Mesenchymal stem cell (in vitro differentiated cells and primary cell): ENCODE results near the gene TEX38.

Experiments used
- DNase-seq: peaks from one replicate; pipeline ENCODE4 v3.0.0-alpha.2; 2013
- H2AFZ ChIP-seq: one replicate; pipeline ENCODE4 v1.6.1; 2013; ENCODE audit warnings: low read depth, mild to moderate bottlenecking, control low read depth, inconsistent platforms, low read length, moderate library complexity
- H2AK5ac ChIP-seq: 2 replicates; pipeline ENCODE4 v1.6.1; 2013; ENCODE audit warnings: low read length, moderate library complexity, mild to moderate bottlenecking, inconsistent platforms; ENCODE audit not compliant: severe bottlenecking
- H2BK120ac ChIP-seq: one replicate; pipeline ENCODE4 v1.6.1; 2013; ENCODE audit warnings: low read depth, mild to moderate bottlenecking, inconsistent platforms, low read length, moderate library complexity
- H2BK12ac ChIP-seq, 2 experiments: one replicate each; pipeline ENCODE4 v1.6.1; 2013; ENCODE audit warnings: inconsistent platforms in 2 of 2, low read length in 2 of 2, mild to moderate bottlenecking in 2 of 2, moderate library complexity in 2 of 2, control low read depth in 1 of 2
- H2BK15ac ChIP-seq: one replicate; pipeline ENCODE4 v1.6.1; 2013; ENCODE audit warnings: mild to moderate bottlenecking, low read depth, inconsistent platforms; ENCODE audit not compliant: poor library complexity, severe bottlenecking
- H2BK5ac ChIP-seq: 2 replicates; pipeline ENCODE4 v1.6.1; 2013; ENCODE audit warnings: low read depth, mild to moderate bottlenecking, low read length, control low read depth, inconsistent platforms; ENCODE audit not compliant: poor library complexity, severe bottlenecking
- H3K14ac ChIP-seq, 2 experiments: one replicate each; pipeline ENCODE4 v1.6.1; 2013; ENCODE audit warnings: inconsistent platforms in 2 of 2, low read length in 2 of 2, control low read depth in 1 of 2, mild to moderate bottlenecking in 1 of 2, moderate library complexity in 1 of 2
- H3K18ac ChIP-seq, 2 experiments: one replicate each; pipeline ENCODE4 v1.6.1; 2013; ENCODE audit warnings: inconsistent platforms in 2 of 2, low read length in 2 of 2, control low read depth in 1 of 2, low read depth in 1 of 2, mild to moderate bottlenecking in 1 of 2
- H3K23ac ChIP-seq, 2 experiments: one replicate each; pipeline ENCODE4 v1.6.1; 2013; ENCODE audit warnings: inconsistent platforms in 2 of 2, low read length in 2 of 2, mild to moderate bottlenecking in 2 of 2, moderate library complexity in 2 of 2, control low read depth in 1 of 2
- H3K27ac ChIP-seq: 2 replicates; pipeline ENCODE4 v1.5.1; 2013; ENCODE audit warnings: mild to moderate bottlenecking, moderate library complexity, low read length, control low read depth, inconsistent platforms; ENCODE audit not compliant: poor library complexity, severe bottlenecking
- H3K27me3 ChIP-seq, 2 experiments: 2 replicates each; pipeline versions ENCODE4 v1.6.1 to v1.7.0; 2013; ENCODE audit warnings: low read length in 2 of 2, mild to moderate bottlenecking in 2 of 2, moderate library complexity in 2 of 2, control low read depth in 1 of 2, inconsistent platforms in 1 of 2; ENCODE audit not compliant: control insufficient read depth in 1 of 2, insufficient read depth in 1 of 2
- H3K36me3 ChIP-seq, 2 experiments: 2 replicates each; pipeline versions ENCODE4 v1.6.1 to v1.7.0; 2013; ENCODE audit warnings: low read length in 2 of 2, control low read depth in 1 of 2, inconsistent platforms in 1 of 2, low read depth in 1 of 2, mild to moderate bottlenecking in 1 of 2; ENCODE audit not compliant: insufficient read depth in 2 of 2, control insufficient read depth in 1 of 2
- H3K4ac ChIP-seq, 2 experiments: one replicate each; pipeline ENCODE4 v1.6.1; 2013; ENCODE audit warnings: inconsistent platforms in 2 of 2, low read length in 2 of 2, mild to moderate bottlenecking in 2 of 2, moderate library complexity in 2 of 2, control low read depth in 1 of 2, low read depth in 1 of 2
- H3K4me1 ChIP-seq: 2 replicates; pipeline ENCODE4 v1.6.1; 2013; ENCODE audit warnings: low read depth, low read length, control low read depth; ENCODE audit not compliant: control insufficient read depth, insufficient read depth
- H3K4me2 ChIP-seq: 2 replicates; pipeline ENCODE4 v1.6.1; 2013; ENCODE audit warnings: low read length, mild to moderate bottlenecking, inconsistent platforms; ENCODE audit not compliant: poor library complexity, severe bottlenecking
- H3K4me3 ChIP-seq, 2 experiments: 2 replicates each; pipeline versions ENCODE4 v1.5.1 to v1.7.0; 2013; ENCODE audit warnings: low read length in 2 of 2, mild to moderate bottlenecking in 2 of 2, control low read depth in 1 of 2, low read depth in 1 of 2; ENCODE audit not compliant: insufficient read depth in 1 of 2
- H3K79me1 ChIP-seq: replicated peaks from 2 replicates; pipeline ENCODE4 v1.6.1; 2013; ENCODE audit warnings: mild to moderate bottlenecking, control low read depth, low read length, inconsistent platforms; ENCODE audit not compliant: poor library complexity, severe bottlenecking
- H3K9ac ChIP-seq: 2 replicates; pipeline ENCODE4 v1.7.0; 2013; ENCODE audit warnings: mild to moderate bottlenecking, low read length, moderate library complexity
- H3K9me3 ChIP-seq: 2 replicates; pipeline ENCODE4 v1.7.0; 2013; ENCODE audit warnings: mild to moderate bottlenecking, low read length; ENCODE audit not compliant: control insufficient read depth
- H4K8ac ChIP-seq: one replicate; pipeline ENCODE4 v1.6.1; 2013; ENCODE audit warnings: inconsistent platforms, mild to moderate bottlenecking, low read length, moderate library complexity
- H4K91ac ChIP-seq: one replicate; pipeline ENCODE4 v1.6.1; 2013; ENCODE audit warnings: mild to moderate bottlenecking, low read length, inconsistent platforms
- WGBS: methylation state at CpG from one replicate; pipeline ENCODE4 v1.1.7; 2013; ENCODE audit warnings: mixed read lengths; 5-methylcytosine and 5-hydroxymethylcytosine counted together

TEX38 gene

DNA sequence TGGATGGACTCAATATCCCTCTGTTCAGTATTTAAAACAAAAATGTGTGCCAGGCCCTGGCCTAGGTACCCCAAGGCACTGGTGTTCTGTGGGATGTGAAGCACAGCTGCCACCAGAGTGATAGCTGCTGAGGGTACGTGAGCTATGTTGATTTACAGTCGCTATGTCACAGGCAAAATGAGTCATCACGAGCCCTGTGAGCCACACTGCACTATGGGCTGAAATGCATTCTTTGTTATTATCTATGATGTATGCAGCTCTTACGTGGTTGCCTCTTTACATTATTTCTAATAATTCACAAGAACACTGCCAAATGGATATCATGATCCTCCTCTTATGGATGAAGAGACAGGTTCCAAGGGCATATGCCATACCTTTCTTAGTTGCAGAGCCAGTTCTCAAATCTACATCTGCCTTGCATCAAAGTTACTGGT, 2.1 kb downstream of the TEX38 start:
- peak; percentile 66 for DNase-seq
- Histone ChIP-seq H3K14ac (no peak overlapping the region), H3K79me1 (peaks cover 4% of the 10 kb centered on the region), H3K4me3 (no peak overlapping the region), H3K27ac (no peak overlapping the region), H4K8ac (no peak overlapping the region), H3K18ac (no peak overlapping the region), H2BK12ac (no peak overlapping the region), H3K4ac (no peak overlapping the region), H3K27me3 (no peaks in the 10 kb centered on the region), H3K4me2 (no peak overlapping the region), H3K4me1 (peaks cover 3% of the 10 kb centered on the region), H2BK15ac (no peak overlapping the region), H3K23ac (no peak overlapping the region), H2AK5ac (no peak overlapping the region), H3K9ac (no peak overlapping the region), H2BK120ac (no peak overlapping the region), H3K36me3 (peaks cover 15 to 51% of the 10 kb centered on the region in 2 experiments), H2BK5ac (no peak overlapping the region), H2AFZ (no peak overlapping the region), H4K91ac (no peak overlapping the region), H3K9me3 (no peaks in the 10 kb centered on the region)
- WGBS = 0% methylated on average over 2 of the region's 4 CpGs

DNA sequence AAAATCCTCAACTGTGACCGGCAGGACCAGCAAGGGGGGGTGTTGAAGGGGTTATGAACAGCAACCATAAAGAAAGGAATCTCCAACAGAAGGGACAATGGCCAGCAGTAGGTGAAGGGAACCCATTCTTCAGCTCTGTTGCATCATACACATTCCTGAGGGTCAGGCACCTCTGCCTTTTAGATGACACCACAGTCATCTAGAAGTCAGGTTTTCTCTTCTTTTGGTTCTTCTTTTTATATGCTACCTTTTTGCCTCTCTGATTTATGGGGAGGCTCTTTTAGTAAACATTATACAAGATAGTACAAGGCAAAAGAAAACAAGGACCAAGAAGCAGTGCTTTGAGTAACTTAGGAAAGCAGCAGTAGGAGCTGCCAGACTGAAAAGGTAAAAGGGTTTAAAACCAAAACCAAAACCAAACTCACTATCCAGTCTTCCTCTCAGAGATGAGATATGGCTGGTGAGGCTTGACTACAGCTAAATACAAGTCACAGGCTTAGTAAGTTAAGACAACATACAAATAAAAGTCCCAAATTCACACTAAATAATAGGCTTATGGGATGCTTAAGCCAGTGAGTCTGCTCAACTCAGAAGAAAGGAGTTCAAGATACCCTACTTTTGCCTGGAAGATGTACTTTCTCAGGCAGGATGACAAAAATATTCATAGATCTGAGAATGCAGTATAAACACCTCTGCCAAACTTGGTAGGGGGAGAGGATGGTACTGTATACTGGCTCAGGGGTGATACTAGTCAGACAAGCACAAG, 4.1 kb downstream of the TEX38 start:
- Histone ChIP-seq H2AFZ (no peak overlapping the region), H4K8ac (no peak overlapping the region), H3K79me1 (peaks cover 4% of the 10 kb centered on the region), H3K23ac (no peak overlapping the region), H4K91ac (no peak overlapping the region), H2BK5ac (no peak overlapping the region), H2BK120ac (no peak overlapping the region), H3K4me3 (no peak overlapping the region), H3K9ac (no peak overlapping the region), H3K4me1 (peaks cover 3% of the 10 kb centered on the region), H3K9me3 (no peaks in the 10 kb centered on the region), H3K27ac (no peak overlapping the region), H2BK12ac (no peak overlapping the region), H3K14ac (no peak overlapping the region), H3K4me2 (no peak overlapping the region), H3K4ac (no peak overlapping the region), H3K18ac (no peak overlapping the region), H3K27me3 (no peaks in the 10 kb centered on the region), H2BK15ac (no peak overlapping the region), H2AK5ac (no peak overlapping the region), H3K36me3 (peaks cover 15 to 67% of the 10 kb centered on the region in 2 experiments)
- peak; percentile 34 for DNase-seq
- WGBS = 100% methylated on average over 1 of the region's 1 CpG

DNA sequence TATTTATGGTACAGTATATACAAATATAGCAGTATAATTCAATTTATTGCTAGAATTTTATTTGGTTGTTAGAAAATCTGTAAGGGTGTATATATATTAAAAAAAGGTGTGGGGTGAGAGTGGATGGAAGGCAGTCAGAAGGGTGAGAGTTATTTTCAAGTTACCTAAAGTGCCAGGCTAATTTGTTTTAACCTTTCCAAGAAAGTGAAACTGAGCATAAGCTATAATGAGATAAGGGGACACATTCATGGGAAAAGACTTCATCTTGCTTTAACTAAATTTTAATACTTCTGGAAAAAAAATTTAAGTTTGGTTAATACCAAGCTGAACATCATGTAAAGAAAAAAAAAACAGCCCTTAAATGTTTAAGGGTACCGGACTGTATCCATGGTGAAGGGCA, 4.9 kb downstream of the TEX38 start:
- no peak overlapping the region for H3K4ac ChIP-seq
- H3K9me3 ChIP-seq = no peaks in the 10 kb centered on the region
- no peak overlapping the region for H3K4me3 ChIP-seq
- DNase-seq = no peak
- no peak overlapping the region for H2AK5ac ChIP-seq
- H3K9ac ChIP-seq = no peak overlapping the region
- peaks cover 4% of the 10 kb centered on the region for H3K79me1 ChIP-seq
- no peaks in the 10 kb centered on the region for H3K27me3 ChIP-seq
- no peak overlapping the region for H2AFZ ChIP-seq
- H3K27ac ChIP-seq = no peak overlapping the region
- no peak overlapping the region for H2BK12ac ChIP-seq
- peaks cover 14 to 74% of the 10 kb centered on the region in 2 experiments for H3K36me3 ChIP-seq
- H3K4me2 ChIP-seq = no peak overlapping the region
- no peak overlapping the region for H2BK15ac ChIP-seq
- 100% methylated on average over 1 of the region's 1 CpG for WGBS
- no peak overlapping the region for H4K8ac ChIP-seq
- H2BK120ac ChIP-seq = no peak overlapping the region
- no peak overlapping the region for H2BK5ac ChIP-seq
- H3K4me1 ChIP-seq = peaks cover 3% of the 10 kb centered on the region
- H3K23ac ChIP-seq = no peak overlapping the region
- no peak overlapping the region for H4K91ac ChIP-seq
- no peak overlapping the region for H3K14ac ChIP-seq
- no peak overlapping the region for H3K18ac ChIP-seq

DNA sequence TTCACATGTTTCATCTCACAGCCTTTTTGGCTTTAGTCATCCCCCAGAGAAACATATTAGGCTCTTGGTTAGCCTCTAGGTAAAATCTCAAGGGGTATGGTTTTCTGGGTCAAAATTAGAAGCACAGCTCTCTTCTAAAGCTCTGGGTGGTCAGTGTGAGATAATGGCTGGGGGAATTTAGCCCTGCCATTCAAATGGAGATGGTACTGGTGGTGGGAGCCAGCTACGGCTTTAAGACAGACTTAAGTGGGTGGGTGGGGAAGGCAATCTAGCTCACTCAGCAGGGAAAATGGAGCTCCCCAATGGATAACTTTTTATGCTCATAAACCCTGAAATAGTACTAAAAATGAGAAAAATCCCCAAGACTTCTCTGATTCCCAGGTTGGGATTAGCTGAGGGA, 5.7 kb downstream of the TEX38 start:
- H3K79me1 ChIP-seq = peaks cover 4% of the 10 kb centered on the region
- H3K23ac ChIP-seq = no peak overlapping the region
- H3K14ac ChIP-seq = no peak overlapping the region
- H4K8ac ChIP-seq = no peak overlapping the region
- H2BK15ac ChIP-seq = no peak overlapping the region
- H4K91ac ChIP-seq = no peak overlapping the region
- H2BK12ac ChIP-seq = no peak overlapping the region
- H3K4me3 ChIP-seq = no peak overlapping the region
- no peak overlapping the region for H3K9ac ChIP-seq
- no peak overlapping the region for H2BK5ac ChIP-seq
- 100% methylated on average over 1 of the region's 1 CpG for WGBS
- H3K18ac ChIP-seq = no peak overlapping the region
- H3K9me3 ChIP-seq = no peaks in the 10 kb centered on the region
- no peak overlapping the region for H3K27ac ChIP-seq
- no peak overlapping the region for H2AK5ac ChIP-seq
- no peak overlapping the region for H2BK120ac ChIP-seq
- no peak for DNase-seq
- no peaks in the 10 kb centered on the region for H3K27me3 ChIP-seq
- no peak overlapping the region for H3K4ac ChIP-seq
- H3K36me3 ChIP-seq = peaks cover 14 to 83% of the 10 kb centered on the region in 2 experiments
- no peak overlapping the region for H3K4me2 ChIP-seq
- no peak overlapping the region for H2AFZ ChIP-seq
- H3K4me1 ChIP-seq = peaks cover 3% of the 10 kb centered on the region
